Stimulated activated CD8-positive, alpha-beta memory T cell treated with anti-CD3 and anti-CD28 coated beads, Interleukin-15, amount 100 ng/mL, for 1 hour (primary cell): Measurements from ENCODE around the gene PRMT1.

Experiments used
- DNase-seq: peaks from one replicate; pipeline ENCODE4 v3.0.0-alpha.2; 2020; ENCODE audit warnings: low read depth

PRMT1 gene

GRCh38 chr19:49667473-49667872 is 9.6 kb upstream of the PRMT1 start:
- DNase-seq = no peak

GRCh38 chr19:49669516-49669915 is 7.6 kb upstream of the PRMT1 start:
- no peak for DNase-seq

DNA sequence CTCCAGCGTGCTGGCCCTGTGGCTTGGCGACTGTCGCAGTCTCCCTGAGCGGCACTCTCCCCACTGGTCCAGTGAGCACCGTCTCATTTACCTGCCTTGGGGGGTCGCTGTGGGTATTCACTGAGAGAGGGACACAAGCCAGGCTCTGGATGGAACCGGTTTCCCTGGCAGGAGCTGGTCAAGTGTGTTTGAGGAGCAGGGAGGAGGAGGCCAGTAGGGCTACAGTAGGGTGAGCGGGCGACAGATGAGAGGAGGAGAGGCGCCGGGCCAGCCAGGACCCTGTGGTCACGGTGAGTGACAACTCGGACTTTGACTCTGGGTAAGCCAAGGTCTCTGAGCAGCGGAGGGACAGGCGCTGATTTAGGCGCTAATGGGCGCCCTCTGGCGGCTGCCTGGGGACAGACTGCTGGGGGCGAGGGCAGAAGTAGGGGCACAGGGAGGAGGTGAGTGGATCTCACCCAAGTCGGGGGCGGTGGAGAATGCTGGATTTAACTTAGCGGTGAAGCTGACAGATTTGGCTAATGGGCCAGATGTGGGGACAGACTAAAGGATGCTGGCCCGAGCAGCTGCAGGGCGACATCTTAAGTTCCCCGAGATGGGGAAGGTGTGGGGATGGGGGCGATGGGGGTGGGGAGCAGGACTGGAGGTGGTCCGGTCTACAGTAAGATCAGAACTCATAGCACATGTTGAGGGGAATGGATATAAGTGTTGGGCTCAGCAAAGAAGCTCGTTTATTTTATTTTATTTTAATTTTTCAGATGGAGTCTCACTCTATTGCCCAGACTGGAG is 4.7 kb upstream of the PRMT1 start:
- DNase-seq = peak; percentile 59

DNA sequence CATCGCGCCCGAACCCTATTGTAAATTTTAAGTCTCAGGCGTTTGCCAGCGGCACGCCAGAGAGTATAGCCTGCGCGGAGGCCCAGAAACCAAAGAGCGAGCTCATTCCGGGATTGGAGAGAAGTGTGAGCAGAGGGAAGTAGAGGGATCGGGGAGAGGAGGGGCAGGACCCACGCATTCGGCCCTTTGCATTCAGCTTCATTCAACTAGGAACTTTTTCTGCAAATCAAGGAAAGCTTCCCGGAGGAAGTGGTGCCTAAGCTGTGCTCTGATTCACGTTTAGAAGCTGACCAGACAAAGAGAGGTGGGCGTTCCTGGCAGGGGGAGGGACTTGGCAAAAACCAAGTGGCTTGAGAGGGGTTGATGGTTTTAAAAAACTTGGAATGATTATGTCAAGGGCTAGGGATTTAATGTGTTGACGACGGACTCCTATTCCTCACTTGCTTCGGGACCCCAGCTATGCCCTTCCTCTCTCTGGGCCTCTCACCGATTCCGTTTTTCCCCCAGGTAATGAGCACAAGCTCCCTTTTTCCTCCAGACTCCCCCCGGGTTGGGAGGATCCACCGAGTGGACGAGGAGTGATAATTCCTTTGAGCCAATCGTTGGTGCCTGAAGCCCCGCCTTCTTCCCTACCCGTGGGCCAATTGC is 811 bp upstream of the PRMT1 start:
- DNase-seq = peak; percentile 40

GRCh38 chr19:49676784-49677230 is 264 bp upstream of the PRMT1 start:
- DNase-seq = peak; percentile 96

DNA sequence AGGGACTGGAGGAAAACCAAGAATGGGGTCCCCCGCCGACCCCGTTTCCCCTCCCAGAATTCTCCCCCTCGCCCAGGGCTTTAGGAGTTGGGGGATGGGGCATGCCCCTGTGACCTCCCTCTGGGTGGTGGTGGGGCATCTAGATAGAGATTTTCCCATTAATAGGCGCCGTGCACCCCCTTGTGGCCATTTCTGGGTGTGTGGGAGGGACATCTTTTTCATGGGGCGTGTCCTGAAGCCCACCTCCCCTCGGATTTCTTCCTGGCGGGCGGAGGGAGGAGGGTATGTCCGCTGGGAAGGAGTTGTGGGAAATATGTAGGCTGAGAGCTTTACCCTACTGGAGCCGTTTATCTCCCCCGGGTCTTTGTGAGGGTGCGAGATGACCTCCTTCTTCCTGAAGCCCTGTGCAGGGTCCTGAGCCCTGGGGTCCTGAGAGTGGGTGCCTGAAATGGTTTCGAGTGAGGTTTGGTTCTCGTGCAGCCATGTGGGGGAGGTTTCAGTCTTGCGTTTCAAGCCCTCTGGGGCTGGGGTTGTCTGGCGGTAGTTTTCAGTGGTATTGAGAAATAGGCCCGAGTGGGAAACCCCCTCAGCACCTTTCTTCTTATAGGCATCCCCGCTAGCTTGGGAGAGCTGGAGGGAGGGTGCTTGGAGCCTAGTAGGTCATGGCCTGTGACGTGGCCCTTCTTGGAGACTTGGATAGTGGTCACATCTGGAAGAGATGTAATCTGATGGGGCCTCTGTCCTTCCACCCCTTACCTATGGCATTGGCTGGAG is 1.0 kb downstream of the PRMT1 start:
- peak; percentile 76 for DNase-seq

DNA sequence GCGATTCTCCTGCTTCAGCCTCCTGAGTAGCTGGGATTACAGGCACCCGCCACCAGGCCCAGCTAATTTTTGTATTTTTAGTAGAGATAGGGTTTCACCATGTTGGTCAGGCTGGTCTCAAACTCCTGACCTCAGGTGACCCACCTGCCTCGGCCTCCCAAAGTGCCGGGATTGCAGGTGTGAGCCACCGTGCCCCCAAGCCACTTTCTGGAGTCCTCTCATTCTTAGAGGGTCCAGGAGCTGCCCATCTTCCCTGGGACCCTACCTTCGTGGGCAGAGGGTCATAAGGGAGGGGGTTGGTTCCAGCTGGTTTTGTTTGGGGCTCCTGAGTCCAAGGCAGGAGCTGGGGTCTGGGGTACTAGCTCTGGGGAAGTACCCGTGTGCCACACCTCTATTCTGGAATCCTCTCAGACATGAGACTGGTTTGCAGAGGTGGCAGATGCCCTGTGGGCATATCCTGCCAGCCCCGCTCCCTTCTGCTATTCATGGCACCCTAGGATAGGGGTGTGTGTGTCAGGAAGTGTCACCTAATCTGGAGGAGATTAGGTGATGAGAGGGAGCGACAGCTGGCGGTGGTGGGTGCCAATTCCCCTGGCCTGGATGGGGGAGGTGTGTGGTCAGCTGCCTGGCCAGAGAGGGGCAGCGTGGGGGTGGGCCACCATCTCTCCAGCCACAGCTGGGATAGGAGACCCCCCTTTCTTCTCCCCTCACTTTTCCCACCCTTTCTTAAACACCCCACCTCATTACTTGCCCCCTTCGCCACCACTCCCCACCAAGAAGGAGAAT is 2.1 kb downstream of the PRMT1 start:
- no peak for DNase-seq

DNA sequence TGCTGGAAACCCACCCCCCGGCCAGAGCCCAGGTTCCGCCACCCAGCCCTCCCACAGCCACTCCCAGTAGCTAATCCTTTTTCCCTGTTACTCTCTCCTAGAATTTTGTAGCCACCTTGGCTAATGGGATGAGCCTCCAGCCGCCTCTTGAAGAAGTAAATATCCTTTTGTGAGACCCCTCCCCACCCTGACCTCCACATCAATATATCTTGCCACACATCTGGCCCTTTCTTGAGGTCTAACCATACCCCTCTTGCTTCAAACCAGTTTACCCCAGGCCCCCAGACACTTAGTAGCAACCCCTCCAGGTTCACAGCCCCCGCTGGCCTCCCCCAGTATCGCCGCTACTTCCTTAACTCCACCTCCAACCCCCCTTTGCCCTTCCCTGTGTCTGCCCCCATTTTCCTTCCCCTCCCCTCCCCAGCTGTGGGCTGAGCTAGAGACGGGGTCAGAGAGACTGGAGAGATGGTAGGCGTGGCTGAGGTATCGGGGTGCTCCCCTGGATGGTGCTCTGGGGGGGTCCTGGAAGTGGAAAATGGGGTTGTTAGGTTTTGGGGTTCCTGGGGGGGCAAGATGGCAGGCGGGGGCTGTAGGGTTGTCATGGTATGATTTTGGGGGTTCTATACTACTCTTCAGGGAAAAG is 2.8 kb downstream of the PRMT1 start:
- no peak for DNase-seq

DNA sequence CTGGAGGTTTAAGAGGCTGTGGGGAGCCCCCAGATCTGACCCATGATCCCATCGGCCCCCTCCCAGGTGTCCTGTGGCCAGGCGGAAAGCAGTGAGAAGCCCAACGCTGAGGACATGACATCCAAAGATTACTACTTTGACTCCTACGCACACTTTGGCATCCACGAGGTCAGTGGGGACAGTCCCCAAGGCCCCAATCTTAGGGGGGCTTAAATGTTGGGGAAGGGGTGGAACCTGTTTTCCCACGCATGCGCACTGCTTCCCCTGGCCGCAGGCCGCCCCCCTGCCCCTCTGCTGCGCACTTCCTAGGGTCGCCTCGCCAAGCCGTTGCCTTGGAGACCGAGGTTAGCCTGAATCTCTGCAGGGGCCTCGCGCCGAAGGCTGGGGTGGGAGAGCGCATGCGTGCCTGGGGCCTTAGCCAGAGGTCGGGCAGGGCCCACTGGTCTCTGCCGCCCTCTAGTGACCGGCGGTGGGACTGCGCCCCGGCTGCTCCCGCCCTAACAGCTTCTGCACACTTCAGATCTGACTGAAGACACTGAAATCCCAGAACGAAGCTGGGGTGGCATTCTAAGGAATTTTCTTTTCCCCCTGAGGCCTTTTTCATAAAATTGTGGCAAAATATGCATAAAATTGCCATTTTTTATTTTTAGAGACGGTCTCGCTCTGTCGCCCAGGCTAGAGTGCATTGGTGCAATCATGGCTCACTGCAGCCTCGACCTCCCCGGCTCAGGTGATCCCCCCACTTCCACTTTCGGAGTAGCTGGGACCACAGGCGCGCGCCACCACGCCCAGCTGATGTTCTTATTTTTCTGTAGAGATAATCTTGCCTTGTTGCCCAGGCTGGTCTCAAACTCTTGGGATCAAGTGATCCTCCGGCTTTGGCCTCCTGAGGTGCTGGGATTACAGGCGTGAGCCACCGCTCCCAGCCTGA is 3.6 kb downstream of the PRMT1 start:
- DNase-seq = peak; percentile 94

GRCh38 chr19:49681830-49682229 is 4.8 kb downstream of the PRMT1 start:
- no peak for DNase-seq

- DNase-seq = no peak
These were observed 5.2 kb downstream of the PRMT1 start for GRCh38 chr19:49682274-49682673.

GRCh38 chr19:49683814-49684250 is 6.8 kb downstream of the PRMT1 start:
- no peak for DNase-seq

DNA sequence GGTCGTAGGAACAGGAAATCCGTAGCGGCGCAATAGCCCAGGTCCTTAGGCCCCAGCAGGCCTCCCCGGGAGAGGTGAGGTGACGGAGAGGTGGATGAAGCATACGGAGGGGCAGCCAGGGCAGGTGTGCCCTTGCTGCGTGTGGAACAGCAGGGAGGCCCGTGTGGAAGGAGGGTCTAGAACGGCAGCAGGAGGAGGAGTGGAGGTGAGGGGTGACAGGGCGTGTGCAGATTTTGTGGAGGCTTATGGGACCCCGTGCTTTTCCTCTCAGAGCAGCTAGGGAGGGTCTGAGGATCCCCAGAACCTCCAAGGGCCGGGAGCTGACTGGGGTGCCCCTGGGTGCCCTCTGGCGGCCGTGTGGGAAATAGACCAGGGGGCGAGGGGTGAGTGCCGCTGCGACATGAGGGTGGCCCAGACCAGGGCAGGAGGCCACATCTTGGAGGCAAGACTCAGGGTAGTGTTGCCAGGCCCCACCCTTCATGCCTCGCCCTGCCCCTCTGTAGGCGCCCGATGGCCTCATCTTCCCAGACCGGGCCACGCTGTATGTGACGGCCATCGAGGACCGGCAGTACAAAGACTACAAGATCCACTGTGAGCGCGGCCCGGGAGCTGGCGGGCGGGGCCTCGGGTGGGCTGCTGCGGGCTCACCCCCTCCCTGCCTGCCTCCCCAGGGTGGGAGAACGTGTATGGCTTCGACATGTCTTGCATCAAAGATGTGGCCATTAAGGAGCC is 7.3 kb downstream of the PRMT1 start:
- no peak for DNase-seq

- DNase-seq = no peak
These were observed 8.0 kb downstream of the PRMT1 start for GRCh38 chr19:49684983-49685553.

GRCh38 chr19:49685845-49686332 is 8.8 kb downstream of the PRMT1 start:
- DNase-seq = no peak

GRCh38 chr19:49686503-49687088 is 9.5 kb downstream of the PRMT1 start:
- DNase-seq = no peak

DNA sequence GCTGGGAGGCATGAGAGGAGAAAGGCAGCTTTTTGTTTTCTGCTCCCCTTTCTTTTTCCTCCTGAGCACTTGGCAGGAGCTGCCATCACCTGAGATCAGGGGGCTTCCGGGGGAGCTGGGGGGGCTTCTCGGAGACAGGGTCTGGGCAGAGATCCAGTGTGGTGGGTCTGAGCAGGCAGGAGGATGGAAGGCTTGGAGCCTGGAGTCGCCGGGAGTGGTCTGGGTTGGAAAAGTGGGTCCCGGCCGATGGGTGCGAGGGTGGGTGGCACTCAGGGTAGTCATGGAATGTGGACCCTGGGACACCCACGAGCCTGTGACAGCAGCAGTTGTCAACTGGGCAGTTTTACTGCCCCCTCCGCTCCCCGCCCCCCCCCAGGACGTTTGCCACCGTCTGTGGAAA is 10.1 kb downstream of the PRMT1 start:
- DNase-seq = no peak

DNA sequence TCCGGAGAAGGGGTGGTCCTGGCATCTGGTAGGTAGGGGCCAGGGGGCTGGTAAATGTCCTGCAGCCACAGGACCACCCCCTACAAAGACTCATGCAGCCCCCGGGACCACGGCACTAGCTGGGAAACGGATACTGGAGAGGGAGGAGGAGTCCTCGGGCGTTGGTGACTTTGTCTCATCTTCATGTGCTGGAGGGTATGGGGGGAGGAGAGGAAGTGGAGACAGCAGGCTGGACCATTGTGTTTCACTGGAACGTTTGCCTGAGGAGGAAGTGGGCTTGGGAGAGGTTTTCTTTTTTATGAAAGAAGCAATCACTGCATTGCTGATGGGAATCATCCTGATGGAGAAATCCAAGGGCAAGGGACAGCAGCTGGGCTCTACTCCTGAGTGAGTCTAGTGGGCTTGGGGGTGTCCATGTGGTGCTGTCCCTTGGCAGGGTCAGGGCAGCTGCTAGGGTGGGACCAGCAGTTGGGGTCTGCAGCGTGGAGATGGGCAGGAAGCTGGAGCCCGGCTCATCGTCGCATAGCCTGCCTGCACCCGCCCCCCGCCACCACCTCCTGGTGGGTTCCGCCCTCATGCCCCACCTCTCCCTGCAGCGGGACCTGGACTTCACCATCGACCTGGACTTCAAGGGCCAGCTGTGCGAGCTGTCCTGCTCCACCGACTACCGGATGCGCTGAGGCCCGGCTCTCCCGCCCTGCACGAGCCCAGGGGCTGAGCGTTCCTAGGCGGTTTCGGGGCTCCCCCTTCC is 10.7 kb downstream of the PRMT1 start:
- DNase-seq = no peak
